ENCODE data around the gene AP1S1.
"Not testable (repeated sequence)": the region's sequence is repeated elsewhere in the genome, so short reads cannot be mapped to it uniquely, and the experiment has no call there.

AP1S1 gene

GRCh38 chr7:101153969-101154692 lies at the start of gene AP1S1:
AP1S1 (plus strand) TSS chr7:101154476; CDS start chr7:101154515, 39 bp downstream.
- DNase-seq (ENCODE audit: low spot score), result peak; percentile 99

- DNase-seq (ENCODE audit: low spot score), result no peak
Observed at GRCh38 chr7:101104799-101105198, 49.5 kb upstream of the AP1S1 start.

GRCh38 chr7:101105248-101105647 lies 49.0 kb upstream of the AP1S1 start:
- not testable (repeated sequence) for DNase-seq (ENCODE audit: low spot score)

- DNase-seq (ENCODE audit: low spot score), result no peak
Observed at GRCh38 chr7:101106386-101106785, 47.9 kb upstream of the AP1S1 start.

- no peak for DNase-seq (ENCODE audit: low spot score)
Observed at GRCh38 chr7:101108330-101108857, 45.9 kb upstream of the AP1S1 start.

- DNase-seq (ENCODE audit: low spot score), result no peak
Observed at GRCh38 chr7:101108961-101109360, 45.3 kb upstream of the AP1S1 start.

GRCh38 chr7:101109368-101109767 lies 44.9 kb upstream of the AP1S1 start:
- no peak for DNase-seq (ENCODE audit: low spot score)

- DNase-seq (ENCODE audit: low spot score), result no peak
Observed at GRCh38 chr7:101111261-101111660, 43.0 kb upstream of the AP1S1 start.

GRCh38 chr7:101112233-101112632 lies 42.0 kb upstream of the AP1S1 start:
- no peak for DNase-seq (ENCODE audit: low spot score)

- not testable (repeated sequence) for DNase-seq (ENCODE audit: low spot score)
Observed at GRCh38 chr7:101113140-101113539, 41.1 kb upstream of the AP1S1 start.

GRCh38 chr7:101113836-101114235 lies 40.4 kb upstream of the AP1S1 start:
- DNase-seq (ENCODE audit: low spot score), result no peak

GRCh38 chr7:101114492-101114891 lies 39.8 kb upstream of the AP1S1 start:
- DNase-seq (ENCODE audit: low spot score), result peak; percentile 48

GRCh38 chr7:101115215-101115614 lies 39.1 kb upstream of the AP1S1 start:
- no peak for DNase-seq (ENCODE audit: low spot score)

GRCh38 chr7:101116898-101117297 lies 37.4 kb upstream of the AP1S1 start:
- no peak for DNase-seq (ENCODE audit: low spot score)

- DNase-seq (ENCODE audit: low spot score), result no peak
Observed at GRCh38 chr7:101118856-101119255, 35.4 kb upstream of the AP1S1 start.

GRCh38 chr7:101119876-101120275 lies 34.4 kb upstream of the AP1S1 start:
- DNase-seq (ENCODE audit: low spot score), result no peak

- DNase-seq (ENCODE audit: low spot score), result no peak
Observed at GRCh38 chr7:101120315-101120714, 34.0 kb upstream of the AP1S1 start.

GRCh38 chr7:101121631-101121990 lies 32.7 kb upstream of the AP1S1 start:
- not testable (repeated sequence) for DNase-seq (ENCODE audit: low spot score)

GRCh38 chr7:101121991-101122932 lies 32.0 kb upstream of the AP1S1 start:
- DNase-seq (ENCODE audit: low spot score), result peak; percentile 91

GRCh38 chr7:101122933-101123702 lies 31.2 kb upstream of the AP1S1 start:
- no peak for DNase-seq (ENCODE audit: low spot score)

- no peak for DNase-seq (ENCODE audit: low spot score)
Observed at GRCh38 chr7:101123703-101124068, 30.6 kb upstream of the AP1S1 start.

- DNase-seq (ENCODE audit: low spot score), result peak; percentile 51
Observed at GRCh38 chr7:101124376-101125056, 29.8 kb upstream of the AP1S1 start.
